Fibroblast of lung (primary cell): ENCODE measurements around the gene MYO1E. TPM values are rescaled to one million over a fixed set of nuclear protein-coding genes. Genes with fewer than 3 reads are reported as not detected.

Source experiments
- DNase-seq, 2 donors: peaks; one replicate each; pipeline versions ENCODE4 v3.0.0 to v3.0.0-alpha.2; 2010; ENCODE audit warnings: low read depth in 2 of 2
- H2AFZ ChIP-seq: 2 replicates; pipeline ENCODE4 v1.5.1; 2012; ENCODE audit warnings: low read length, control low read depth, inconsistent platforms
- H3K27ac ChIP-seq: 2 replicates; pipeline ENCODE4 v1.5.1; 2011; ENCODE audit warnings: low read length, control low read depth; ENCODE audit not compliant: insufficient read depth
- H3K27me3 ChIP-seq: 2 replicates; pipeline ENCODE4 v1.5.1; 2011; ENCODE audit warnings: mild to moderate bottlenecking, low read length; ENCODE audit not compliant: control insufficient read depth, insufficient read depth
- H3K36me3 ChIP-seq: 2 replicates; pipeline ENCODE4 v1.5.1; 2011; ENCODE audit warnings: low read length; ENCODE audit not compliant: control insufficient read depth, insufficient read depth
- H3K4me1 ChIP-seq: 2 replicates; pipeline ENCODE4 v1.5.1; 2011; ENCODE audit warnings: low read length; ENCODE audit not compliant: control insufficient read depth, insufficient read depth; ENCODE audit errors: extremely low read depth
- H3K4me2 ChIP-seq: 2 replicates; pipeline ENCODE4 v1.5.1; 2011; ENCODE audit warnings: low read length, control low read depth; ENCODE audit not compliant: insufficient read depth; ENCODE audit errors: extremely low read depth
- H3K4me3 ChIP-seq, 4 experiments: fragments of 200-600 bp in 1 of 4; sonication (generic) in 1 of 4; replicated peaks in 1 of 4; 2 replicates each; pipeline ENCODE4 v1.5.1; 2011 to 2016; ENCODE audit warnings: low read length in 4 of 4, low read depth in 3 of 4, mild to moderate bottlenecking in 3 of 4, control low read depth in 2 of 4, inconsistent platforms in 1 of 4, mixed read lengths in 1 of 4; ENCODE audit not compliant: insufficient read depth in 1 of 4; ENCODE audit errors: control extremely low read depth in 1 of 4
- H3K79me2 ChIP-seq: 2 replicates; pipeline ENCODE4 v1.5.1; 2012; ENCODE audit warnings: mild to moderate bottlenecking, low read length, inconsistent platforms; ENCODE audit not compliant: control insufficient read depth, insufficient read depth
- H3K9ac ChIP-seq: 2 replicates; pipeline ENCODE4 v1.5.1; 2011; ENCODE audit warnings: mild to moderate bottlenecking, low read length, control low read depth; ENCODE audit not compliant: insufficient read depth
- H3K9me3 ChIP-seq: 2 replicates; pipeline ENCODE4 v1.5.1; 2012; ENCODE audit warnings: low read depth, low read length; ENCODE audit not compliant: control insufficient read depth, insufficient read depth
- H4K20me1 ChIP-seq: 2 replicates; pipeline ENCODE4 v1.5.1; 2011; ENCODE audit warnings: low read length; ENCODE audit not compliant: control insufficient read depth, insufficient read depth; ENCODE audit errors: extremely low read depth
- CTCF ChIP-seq, 2 donors: IDR thresholded peaks in 1 of 2; conservative IDR thresholded peaks in 1 of 2; 1 replicate in 1 of 2; 2 replicates in 1 of 2; pipeline ENCODE4 v1.5.1; 2011 to 2012; ENCODE audit warnings: low read length in 2 of 2, control low read depth in 1 of 2, inconsistent platforms in 1 of 2, low read depth in 1 of 2, mild to moderate bottlenecking in 1 of 2
- EZH2 ChIP-seq: IDR thresholded peaks from 2 replicates; pipeline ENCODE4 v1.5.1; 2012; ENCODE audit warnings: low read length, control low read depth, mild to moderate bottlenecking; ENCODE audit errors: missing control alignments
- polyA plus RNA-seq, 2 donors: library from polyadenylated mRNA; depleted of rRNA in 1 of 2; stranded (reverse) in 1 of 2; unstranded in 1 of 2; fragments of >200 nt; gene quantifications; 2 replicates each; pipeline ENCODE4 v1.2.1, GENCODE V29; 2011 to 2012; ENCODE audit warnings: missing spikeins in 1 of 2
- total RNA-seq: library from RNA; depleted of rRNA; stranded (reverse); fragments of >200 nt; gene quantifications from 2 replicates; pipeline ENCODE4 v1.2.1, GENCODE V29; 2014

The MYO1E gene
- total and polyA plus RNA-seq, 2 donors (not counting 1 experiment from before 2014, with no cell fraction given) = 27.6 to 84.0 TPM

GRCh38 chr15:59396679-59397078, 24.0 kb upstream of the MYO1E start:
- no peaks in the 10 kb centered on the region for H3K36me3 ChIP-seq
- no peak for DNase-seq
- no peak overlapping the region for H3K9ac ChIP-seq
- H3K4me1 ChIP-seq = no peaks in the 10 kb centered on the region
- no peaks in the 10 kb centered on the region for H4K20me1 ChIP-seq
- no peaks in the 10 kb centered on the region for H3K79me2 ChIP-seq
- H3K27ac ChIP-seq = no peak overlapping the region
- no peak for TF ChIP-seq CTCF (conservative IDR thresholded peaks at IDR 0.05 in 1 of 2, IDR thresholded peaks at IDR 0.05 in 1 of 2; ENCODE audit: low read depth in 1 of 2, low read length in 2 of 2)
- no peak for TF ChIP-seq EZH2
- H3K9me3 ChIP-seq = no peaks in the 10 kb centered on the region
- no peak overlapping the region for H3K4me3 ChIP-seq
- H2AFZ ChIP-seq = no peak overlapping the region
- H3K4me2 ChIP-seq = no peak overlapping the region
- H3K27me3 ChIP-seq = peaks cover 5% of the 10 kb centered on the region

- Histone ChIP-seq H3K9me3 (no peaks in the 10 kb centered on the region), H2AFZ (no peak overlapping the region), H3K4me1 (no peaks in the 10 kb centered on the region), H3K27me3 (peaks cover 5% of the 10 kb centered on the region), H4K20me1 (no peaks in the 10 kb centered on the region), H3K4me2 (no peak overlapping the region), H3K4me3 (no peak overlapping the region), H3K27ac (no peak overlapping the region), H3K79me2 (no peaks in the 10 kb centered on the region), H3K36me3 (no peaks in the 10 kb centered on the region), H3K9ac (no peak overlapping the region)
- no peak for DNase-seq
- no peak for TF ChIP-seq CTCF (conservative IDR thresholded peaks at IDR 0.05 in 1 of 2, IDR thresholded peaks at IDR 0.05 in 1 of 2; ENCODE audit: low read depth in 1 of 2, low read length in 2 of 2)
- TF ChIP-seq EZH2 = no peak
Observed at GRCh38 chr15:59396211-59396610, 23.5 kb upstream of the MYO1E start.

- no peaks in the 10 kb centered on the region for H3K36me3 ChIP-seq
- H3K4me3 ChIP-seq = no peak overlapping the region
- no peak overlapping the region for H3K4me2 ChIP-seq
- no peak overlapping the region for H2AFZ ChIP-seq
- DNase-seq = no peak
- no peak overlapping the region for H3K9ac ChIP-seq
- H4K20me1 ChIP-seq = no peaks in the 10 kb centered on the region
- H3K4me1 ChIP-seq = no peaks in the 10 kb centered on the region
- no peaks in the 10 kb centered on the region for H3K79me2 ChIP-seq
- H3K27ac ChIP-seq = no peak overlapping the region
- no peaks in the 10 kb centered on the region for H3K9me3 ChIP-seq
- TF ChIP-seq EZH2 = no peak
- no peak for TF ChIP-seq CTCF (conservative IDR thresholded peaks at IDR 0.05 in 1 of 2, IDR thresholded peaks at IDR 0.05 in 1 of 2; ENCODE audit: low read depth in 1 of 2, low read length in 2 of 2)
- H3K27me3 ChIP-seq = no peaks in the 10 kb centered on the region
Observed at GRCh38 chr15:59394166-59394661, 21.5 kb upstream of the MYO1E start.
